Uterus (tissue), 2 donors: ENCODE results near the gene MFN1.

Source experiments
- POLR2A ChIP-seq, 2 donors: fragments of 450-650 bp; IDR thresholded peaks; one replicate each; pipeline ENCODE4 v1.6.1; 2016; ENCODE audit warnings: antibody characterized with exemption in 2 of 2, mild to moderate bottlenecking in 1 of 2, moderate library complexity in 1 of 2
- TF ChIP-seq, protein P1 (sequence below), 4 experiments: fragments of 200-600 bp in 2 of 4; fragments of 450-650 bp in 2 of 4; sonication (generic) in 2 of 4; IDR thresholded peaks; one replicate each; pipeline ENCODE4 v1.5.1; 2016 to 2019; ENCODE audit warnings: antibody characterized with exemption in 4 of 4, mild to moderate bottlenecking in 2 of 4, moderate library complexity in 1 of 4

DNA sequence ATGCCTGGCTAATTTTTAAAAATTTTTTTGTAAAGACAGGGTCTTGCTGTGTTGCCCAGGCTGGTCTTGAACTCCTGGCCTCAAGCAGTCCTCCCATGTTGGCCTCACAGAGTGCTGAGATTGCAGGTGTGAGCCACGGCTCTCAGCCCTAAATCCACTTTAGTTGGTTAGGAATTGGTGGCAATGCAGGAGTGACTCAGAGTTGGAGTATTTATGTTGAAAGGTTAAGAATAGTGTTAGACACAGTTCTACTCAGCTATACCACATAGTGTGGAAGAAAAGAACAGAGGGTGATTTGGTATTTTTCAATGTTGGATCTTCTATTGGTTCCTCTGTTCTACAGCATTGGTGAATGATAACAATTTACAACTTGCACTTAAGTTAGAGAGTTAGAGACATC is 17.1 kb upstream of the MFN1 start:
- TF ChIP-seq, protein P1, sequence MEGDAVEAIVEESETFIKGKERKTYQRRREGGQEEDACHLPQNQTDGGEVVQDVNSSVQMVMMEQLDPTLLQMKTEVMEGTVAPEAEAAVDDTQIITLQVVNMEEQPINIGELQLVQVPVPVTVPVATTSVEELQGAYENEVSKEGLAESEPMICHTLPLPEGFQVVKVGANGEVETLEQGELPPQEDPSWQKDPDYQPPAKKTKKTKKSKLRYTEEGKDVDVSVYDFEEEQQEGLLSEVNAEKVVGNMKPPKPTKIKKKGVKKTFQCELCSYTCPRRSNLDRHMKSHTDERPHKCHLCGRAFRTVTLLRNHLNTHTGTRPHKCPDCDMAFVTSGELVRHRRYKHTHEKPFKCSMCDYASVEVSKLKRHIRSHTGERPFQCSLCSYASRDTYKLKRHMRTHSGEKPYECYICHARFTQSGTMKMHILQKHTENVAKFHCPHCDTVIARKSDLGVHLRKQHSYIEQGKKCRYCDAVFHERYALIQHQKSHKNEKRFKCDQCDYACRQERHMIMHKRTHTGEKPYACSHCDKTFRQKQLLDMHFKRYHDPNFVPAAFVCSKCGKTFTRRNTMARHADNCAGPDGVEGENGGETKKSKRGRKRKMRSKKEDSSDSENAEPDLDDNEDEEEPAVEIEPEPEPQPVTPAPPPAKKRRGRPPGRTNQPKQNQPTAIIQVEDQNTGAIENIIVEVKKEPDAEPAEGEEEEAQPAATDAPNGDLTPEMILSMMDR (IDR thresholded peaks at IDR 0.05), result no peak
- TF ChIP-seq POLR2A (IDR thresholded peaks at IDR 0.05), result no peak
